Mammary epithelial cell (primary cell): ENCODE data around the gene FAM78A.

Source experiments
- CTCF ChIP-seq, 2 donors: IDR thresholded peaks in 1 of 2; conservative IDR thresholded peaks in 1 of 2; 2 replicates each; pipeline ENCODE4 v1.5.1; 2011 to 2012; ENCODE audit warnings: inconsistent platforms in 2 of 2, low read length in 2 of 2, mild to moderate bottlenecking in 2 of 2, control low read depth in 1 of 2, low read depth in 1 of 2; ENCODE audit not compliant: insufficient read depth in 1 of 2; ENCODE audit errors: extremely low read depth in 1 of 2
- EZH2 ChIP-seq: IDR thresholded peaks from 2 replicates; pipeline ENCODE4 v1.6.1; 2012; ENCODE audit warnings: low read length, inconsistent platforms, borderline replicate concordance

GRCh38 chr9:131216806-131217205 is 59.5 kb downstream of the FAM78A start:
- TF ChIP-seq CTCF (conservative IDR thresholded peaks at IDR 0.05 in 1 of 2, IDR thresholded peaks at IDR 0.05 in 1 of 2; ENCODE audit: extremely low read depth in 1 of 2, insufficient read depth in 1 of 2, low read depth in 1 of 2, low read length in 2 of 2) (no peak), EZH2 (no peak)
